Tongue (tissue), 2 donors: ENCODE data around the gene PCED1A. TPM values are rescaled to one million over a fixed set of nuclear protein-coding genes. Genes with fewer than 3 reads are reported as not detected.
"Not testable (repeated sequence)": the region's sequence is repeated elsewhere in the genome, so short reads cannot be mapped to it uniquely, and the experiment has no call there.

Experiments used
- DNase-seq: peaks from one replicate; pipeline ENCODE4 v3.0.0-alpha.2; 2015
- total RNA-seq: library from RNA; depleted of rRNA; stranded (reverse); fragments of >200 nt; gene quantifications from one replicate; pipeline ENCODE4 v1.2.3, GENCODE V29; 2014

PCED1A gene
- total RNA-seq, 1 donor from 2014 or later: 28.5 TPM

- no peak for DNase-seq
Measured at GRCh38 chr20:2865630-2866029, 25.2 kb upstream of the PCED1A start.

DNA sequence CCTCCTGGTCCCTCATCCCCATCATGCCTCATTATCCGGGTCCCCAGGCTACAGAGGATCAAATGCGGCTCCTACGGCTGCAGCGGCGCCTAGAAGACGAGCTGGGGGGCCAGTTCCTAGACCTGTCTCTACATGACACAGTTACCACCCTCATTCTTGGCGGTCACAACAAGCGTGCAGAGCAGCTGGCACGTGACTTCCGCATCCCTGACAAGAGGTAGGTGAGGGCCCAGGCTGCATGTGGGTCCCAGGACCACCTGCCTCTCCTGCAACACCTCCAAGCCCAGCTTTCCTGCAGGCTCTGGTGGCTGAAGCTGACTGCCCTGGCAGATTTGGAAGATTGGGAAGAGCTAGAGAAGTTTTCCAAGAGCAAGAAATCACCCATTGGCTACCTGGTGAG lies 24.6 kb upstream of the PCED1A start:
- DNase-seq: no peak

- no peak for DNase-seq
Measured at GRCh38 chr20:2864626-2865025, 24.2 kb upstream of the PCED1A start.

GRCh38 chr20:2859330-2860121 lies 19.1 kb upstream of the PCED1A start:
- DNase-seq: no peak

DNA sequence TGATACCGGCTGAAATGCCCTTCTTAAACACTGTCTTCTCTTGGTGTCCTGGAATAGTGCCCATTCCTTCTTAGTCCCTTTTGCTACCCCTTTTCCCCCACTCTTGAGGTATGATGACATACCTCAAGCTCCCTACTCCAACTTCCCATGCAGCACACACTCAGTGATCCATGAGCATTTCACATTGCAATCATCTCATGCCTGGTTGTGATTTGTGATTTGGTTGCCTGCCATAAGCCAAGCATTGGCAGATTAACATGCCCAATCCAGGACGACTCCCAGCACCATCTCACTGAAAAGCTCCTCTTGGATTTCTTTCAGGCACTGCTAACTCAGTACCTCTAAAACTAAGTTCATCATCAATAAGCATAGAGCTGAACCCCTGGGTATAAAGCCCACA lies 18.1 kb upstream of the PCED1A start:
- DNase-seq: no peak

DNA sequence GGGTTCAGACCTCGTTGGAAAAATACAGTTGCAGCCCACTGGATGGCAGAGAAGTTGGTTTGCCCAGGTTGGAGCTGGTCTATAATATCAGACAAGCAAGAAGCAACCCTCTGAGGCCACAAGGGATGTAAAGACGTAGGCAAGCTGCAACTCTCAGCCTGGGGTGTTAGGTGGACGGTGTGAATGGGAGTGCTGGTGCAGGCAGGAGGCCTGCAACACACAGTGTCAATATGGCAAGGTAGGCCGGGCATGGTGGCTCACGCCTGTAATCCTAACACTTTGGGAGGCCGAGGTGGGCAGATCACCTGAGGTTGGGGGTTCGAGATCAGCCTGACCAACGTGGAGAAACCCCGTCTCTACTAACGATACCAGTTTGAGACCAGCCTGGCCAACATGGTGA lies 10.6 kb upstream of the PCED1A start:
- DNase-seq: no peak

DNA sequence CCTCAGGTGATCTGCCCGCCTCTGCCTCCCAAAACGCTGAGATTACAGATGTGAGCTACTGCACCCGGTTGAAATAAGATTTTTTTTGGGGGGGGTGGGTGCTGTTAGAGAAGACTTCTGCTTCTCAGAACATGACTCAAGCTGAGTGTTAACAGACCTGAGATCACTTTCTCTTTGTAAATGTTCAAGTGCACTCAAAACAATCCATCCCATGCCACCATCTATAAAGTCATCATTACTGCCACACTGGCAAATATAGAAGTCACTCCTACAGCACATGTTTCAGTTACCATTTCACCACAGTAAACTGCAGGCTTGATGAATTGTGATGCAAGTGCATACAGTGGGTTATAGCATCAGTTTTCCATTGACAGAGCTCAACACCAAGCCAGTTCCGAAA lies 9.1 kb upstream of the PCED1A start:
- no peak for DNase-seq

DNA sequence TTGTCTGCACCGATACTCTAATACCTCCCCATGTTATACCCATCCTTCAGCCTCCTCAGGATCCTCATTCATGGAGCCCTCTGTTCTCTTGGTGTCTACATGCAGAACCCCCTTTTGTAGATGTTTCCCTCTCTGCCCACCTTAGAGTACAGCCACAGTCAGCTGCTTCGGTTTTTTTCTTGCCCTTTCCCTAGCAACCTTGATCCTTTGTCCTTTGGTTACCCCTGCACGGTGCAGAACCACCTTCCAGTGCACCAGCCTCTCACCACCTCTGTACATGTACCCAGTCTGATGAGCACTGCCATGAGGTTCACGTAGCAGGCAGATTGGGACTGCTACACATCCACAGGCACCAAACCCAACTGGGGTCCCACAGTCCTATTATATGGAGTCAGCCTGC lies 7.3 kb upstream of the PCED1A start:
- DNase-seq: no peak

DNA sequence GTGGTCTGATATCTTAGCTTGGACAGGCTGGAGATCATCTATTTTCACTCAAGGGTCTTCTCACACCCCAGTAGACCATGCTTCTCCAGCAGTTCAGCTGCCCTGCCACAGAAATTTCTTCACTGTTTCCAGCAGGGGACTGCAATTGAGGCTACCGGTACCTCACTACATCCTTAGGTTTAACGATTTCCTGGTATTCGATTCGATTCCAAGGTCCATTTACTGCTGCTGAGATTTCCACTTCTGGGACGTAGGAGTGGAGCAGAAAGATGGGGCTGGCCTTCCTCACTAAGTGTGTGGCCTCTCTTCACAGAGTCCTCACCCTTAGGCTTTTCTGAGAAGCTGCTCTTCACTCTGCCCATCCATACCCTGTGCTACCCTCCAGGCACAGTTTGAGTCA lies 6.2 kb upstream of the PCED1A start:
- no peak for DNase-seq

DNA sequence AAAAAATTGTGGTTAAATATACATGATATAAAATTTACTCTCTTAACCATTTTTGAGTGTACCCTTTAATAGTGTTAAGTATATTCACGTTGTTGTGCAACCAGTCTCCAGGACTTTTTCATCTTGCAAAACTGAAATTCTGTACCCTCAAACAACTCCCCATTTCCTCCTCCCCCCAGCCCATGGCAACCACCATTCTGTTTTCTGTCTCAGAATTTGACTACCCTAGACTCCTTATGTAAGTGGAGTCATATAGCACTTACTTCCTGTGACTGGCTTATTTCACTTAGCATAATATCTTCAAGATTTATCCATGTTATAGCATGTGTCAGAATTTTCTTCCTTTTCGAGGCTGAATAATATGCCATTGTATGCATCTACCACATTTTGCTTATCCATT lies 5.2 kb upstream of the PCED1A start:
- no peak for DNase-seq

GRCh38 chr20:2840967-2841531 lies 594 bp upstream of the PCED1A start:
- DNase-seq: peak; percentile 75

DNA sequence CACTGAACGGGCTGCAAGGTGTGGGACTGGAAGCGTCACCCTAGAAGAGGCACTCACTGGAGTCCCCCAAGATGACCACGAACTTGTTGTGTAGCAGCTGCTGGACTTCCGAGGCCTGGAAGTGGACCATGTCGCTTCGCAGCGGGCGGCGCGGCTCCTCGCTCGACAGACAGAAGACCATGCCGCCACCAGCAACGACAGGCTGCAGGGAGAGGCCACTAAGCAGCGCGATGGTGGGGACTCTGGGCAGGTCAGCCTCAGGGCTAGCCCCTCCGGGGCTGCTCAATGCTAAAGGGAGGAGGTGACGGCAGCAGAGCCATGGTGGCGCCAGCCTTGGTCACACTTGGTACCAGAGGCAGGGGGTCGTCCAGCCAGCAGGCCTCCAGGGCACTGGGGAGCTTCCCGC lies 720 bp downstream of the PCED1A start:
- DNase-seq: no peak

- DNase-seq: no peak
Measured at GRCh38 chr20:2838847-2839671, 1.4 kb downstream of the PCED1A start.

DNA sequence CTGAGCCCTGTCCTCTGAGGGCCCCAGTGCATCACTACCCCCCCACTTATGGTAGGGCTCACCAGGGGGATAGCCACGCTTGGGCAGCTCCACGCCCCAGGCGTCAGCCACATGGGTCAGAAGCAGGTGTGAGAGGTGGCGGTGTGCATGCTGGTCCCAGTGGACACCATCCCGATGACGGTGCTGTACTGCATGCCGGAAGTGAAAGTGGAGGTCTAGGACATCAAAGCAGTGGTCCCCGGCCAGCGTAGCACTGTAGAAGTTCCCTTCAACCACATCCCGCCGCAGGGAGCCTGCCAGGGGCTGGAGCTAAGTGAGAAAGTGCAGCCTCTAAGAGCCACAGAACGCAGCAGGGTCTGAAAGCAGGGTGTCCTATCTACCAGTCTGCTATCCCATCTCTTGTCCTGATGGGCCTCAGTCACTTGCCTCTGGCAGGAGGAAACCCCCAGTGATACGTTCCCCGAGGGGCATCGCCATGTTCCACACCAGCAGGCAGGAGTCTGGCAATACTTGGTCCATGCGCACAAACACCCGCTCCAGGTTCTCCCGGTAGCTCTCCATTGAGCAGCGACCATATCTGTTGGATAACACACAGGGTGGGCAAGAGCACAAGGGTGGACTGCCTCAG lies 2.2 kb downstream of the PCED1A start:
- no peak for DNase-seq

GRCh38 chr20:2837221-2837960 lies 3.1 kb downstream of the PCED1A start:
- no peak for DNase-seq

DNA sequence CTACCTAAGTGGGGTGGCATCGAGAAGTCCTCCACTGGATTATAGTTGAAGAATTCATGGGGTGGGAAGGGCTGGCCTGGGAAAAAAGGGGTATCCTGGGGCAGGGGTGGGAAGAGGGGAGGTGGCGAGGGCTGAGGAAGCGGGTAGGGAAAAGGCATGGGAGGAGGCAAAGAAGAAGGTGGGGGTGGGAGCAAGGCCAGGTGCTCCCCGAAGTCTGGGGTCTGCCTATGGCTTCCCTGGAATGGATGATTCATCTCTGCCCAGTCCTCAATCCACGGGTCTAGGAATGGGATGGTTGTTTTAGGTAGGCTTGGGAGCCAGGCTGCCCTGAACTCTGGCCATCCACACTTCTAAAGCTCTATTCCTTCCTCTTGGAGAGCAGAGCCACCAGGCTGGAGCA lies 4.4 kb downstream of the PCED1A start:
- no peak for DNase-seq

DNA sequence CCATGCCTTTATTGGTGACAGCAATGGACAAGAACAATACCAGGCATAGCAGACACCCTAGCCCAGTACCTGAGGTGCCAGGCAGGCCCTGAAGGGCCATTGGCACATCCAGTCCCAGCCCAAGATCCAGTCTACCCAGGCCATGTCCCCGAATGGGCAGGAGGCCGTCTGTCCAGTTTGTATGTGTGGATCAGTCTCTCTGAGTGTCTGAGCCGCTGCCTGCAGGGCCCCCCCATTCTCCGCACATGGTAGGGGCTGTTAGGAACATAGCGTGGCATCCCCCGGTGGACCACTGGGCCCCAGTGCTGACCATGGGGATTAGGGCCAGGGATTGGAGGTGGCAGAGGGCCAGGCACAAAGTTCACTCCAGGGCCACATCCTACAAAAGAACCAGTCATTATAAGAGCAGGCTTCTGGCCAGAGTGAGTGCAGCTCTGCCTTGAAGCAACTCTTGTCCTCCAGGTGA lies 5.1 kb downstream of the PCED1A start:
- DNase-seq: no peak

GRCh38 chr20:2834401-2835110 lies 5.9 kb downstream of the PCED1A start:
- DNase-seq: no peak

DNA sequence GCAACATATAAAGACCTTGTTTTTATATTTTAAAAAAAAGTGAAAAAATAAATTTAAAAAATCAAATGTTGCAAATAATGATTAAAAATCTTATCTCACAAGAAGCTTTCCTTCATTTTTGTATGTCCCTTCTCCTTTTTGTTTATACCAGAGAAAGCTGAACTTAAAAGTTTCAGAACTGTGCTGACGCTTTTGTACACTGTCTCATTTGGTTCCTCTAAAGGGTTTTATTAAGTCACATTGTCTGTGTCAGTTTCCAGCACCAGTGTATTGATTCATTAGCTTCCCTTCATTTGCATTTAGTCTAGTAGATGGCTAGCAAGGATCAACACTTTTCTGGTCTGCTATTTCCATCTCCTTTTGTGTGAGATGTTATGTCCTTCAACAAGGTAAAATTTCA lies 6.7 kb downstream of the PCED1A start:
- DNase-seq: no peak

GRCh38 chr20:2831206-2831605 lies 9.2 kb downstream of the PCED1A start:
- not testable (repeated sequence) for DNase-seq

GRCh38 chr20:2829376-2829775 lies 11.1 kb downstream of the PCED1A start:
- DNase-seq: no peak
